RWPE2 (cell line): ENCODE measurements around the gene CMPK2.

Experiments used
- ATAC-seq: fragments of 200-7000 bp; cut with Tn5 transposase; 3 replicates; pipeline ENCODE4 v1.9.1; 2021; ENCODE audit warnings: low read depth
- DNase-seq: peaks from one replicate; pipeline ENCODE4 v3.0.0-alpha.2; 2020; ENCODE audit warnings: low spot score
- H3K27ac ChIP-seq: fragments of 450-650 bp; 2 replicates; pipeline ENCODE4 v1.5.1; 2017; ENCODE audit warnings: mild to moderate bottlenecking; ENCODE audit not compliant: poor library complexity, severe bottlenecking
- H3K27me3 ChIP-seq: fragments of 250-450 bp; sonication (Bioruptor Pico); 2 replicates; pipeline ENCODE4 v1.5.1; 2021; ENCODE audit warnings: mild to moderate bottlenecking, moderate library complexity; ENCODE audit not compliant: insufficient read depth, poor library complexity, severe bottlenecking
- H3K36me3 ChIP-seq: fragments of 250-450 bp; sonication (Bioruptor Pico); 2 replicates; pipeline ENCODE4 v1.5.1; 2020; ENCODE audit warnings: low read depth, mild to moderate bottlenecking, moderate library complexity
- H3K4me1 ChIP-seq: fragments of 250-450 bp; sonication (Bioruptor Pico); 2 replicates; pipeline ENCODE4 v1.5.1; 2021; ENCODE audit warnings: mild to moderate bottlenecking, moderate library complexity; ENCODE audit not compliant: insufficient read depth, poor library complexity, severe bottlenecking
- H3K4me3 ChIP-seq: fragments of 250-450 bp; sonication (Bioruptor Pico); 2 replicates; pipeline ENCODE4 v1.5.1; 2021; ENCODE audit warnings: mild to moderate bottlenecking, moderate library complexity; ENCODE audit not compliant: severe bottlenecking
- H3K9me3 ChIP-seq: fragments of 250-450 bp; sonication (Bioruptor Pico); 2 replicates; pipeline ENCODE4 v1.5.1; 2021; ENCODE audit warnings: mild to moderate bottlenecking, moderate library complexity; ENCODE audit not compliant: severe bottlenecking
- CTCF ChIP-seq: fragments of 450-650 bp; IDR thresholded peaks from one replicate; pipeline ENCODE4 v1.5.1; 2017; ENCODE audit warnings: mild to moderate bottlenecking, moderate library complexity; ENCODE audit not compliant: poor library complexity, severe bottlenecking

CMPK2 gene

GRCh38 chr2:6896930-6897759 is 31.4 kb upstream of the CMPK2 start:
- TF ChIP-seq CTCF, result peak; percentile 80
- no peaks in the 10 kb centered on the region for H3K27me3 ChIP-seq
- ATAC-seq (no peak), DNase-seq (no peak)
- H3K9me3 ChIP-seq, result no peaks in the 10 kb centered on the region
- no peaks in the 10 kb centered on the region for H3K4me1 ChIP-seq
- H3K4me3 ChIP-seq, result no peak overlapping the region
- H3K36me3 ChIP-seq, result no peaks in the 10 kb centered on the region
- no peak overlapping the region for H3K27ac ChIP-seq

GRCh38 chr2:6893876-6894482 is 28.3 kb upstream of the CMPK2 start:
- Histone ChIP-seq H3K9me3 (no peaks in the 10 kb centered on the region), H3K27me3 (no peaks in the 10 kb centered on the region), H3K27ac (no peak overlapping the region), H3K4me1 (no peaks in the 10 kb centered on the region), H3K4me3 (no peak overlapping the region), H3K36me3 (no peaks in the 10 kb centered on the region)
- DNase-seq (no peak), ATAC-seq (no peak)
- TF ChIP-seq CTCF, result no peak

- no peaks in the 10 kb centered on the region for H3K4me1 ChIP-seq
- ATAC-seq (no peak), DNase-seq (no peak)
- no peak for TF ChIP-seq CTCF
- no peaks in the 10 kb centered on the region for H3K36me3 ChIP-seq
- no peak overlapping the region for H3K4me3 ChIP-seq
- no peaks in the 10 kb centered on the region for H3K9me3 ChIP-seq
- H3K27ac ChIP-seq, result no peak overlapping the region
- no peaks in the 10 kb centered on the region for H3K27me3 ChIP-seq
These were observed 23.0 kb upstream of the CMPK2 start for GRCh38 chr2:6888724-6889123.

- H3K27ac ChIP-seq, result no peak overlapping the region
- DNase-seq (no peak), ATAC-seq (no peak)
- H3K9me3 ChIP-seq, result no peaks in the 10 kb centered on the region
- H3K27me3 ChIP-seq, result no peaks in the 10 kb centered on the region
- H3K4me3 ChIP-seq, result no peak overlapping the region
- no peak for TF ChIP-seq CTCF
- H3K36me3 ChIP-seq, result no peaks in the 10 kb centered on the region
- no peaks in the 10 kb centered on the region for H3K4me1 ChIP-seq
These were observed 22.1 kb upstream of the CMPK2 start for GRCh38 chr2:6887751-6888192.

GRCh38 chr2:6885968-6886367 is 20.3 kb upstream of the CMPK2 start:
- ATAC-seq (no peak), DNase-seq (no peak)
- no peaks in the 10 kb centered on the region for H3K9me3 ChIP-seq
- H3K36me3 ChIP-seq, result no peaks in the 10 kb centered on the region
- H3K27ac ChIP-seq, result no peak overlapping the region
- no peaks in the 10 kb centered on the region for H3K27me3 ChIP-seq
- TF ChIP-seq CTCF, result no peak
- H3K4me3 ChIP-seq, result no peak overlapping the region
- H3K4me1 ChIP-seq, result no peaks in the 10 kb centered on the region
